Amniotic stem cell (primary cell): Measurements from ENCODE around the gene FILIP1L.

Experiments used
- DNase-seq: peaks from one replicate; lab custom pipeline; 2025; lab: John Stamatoyannopoulos, UW

FILIP1L gene

GRCh38 chr3:99885851-99886250, 228.4 kb downstream of the FILIP1L start:
- DNase-seq, result no peak

DNA sequence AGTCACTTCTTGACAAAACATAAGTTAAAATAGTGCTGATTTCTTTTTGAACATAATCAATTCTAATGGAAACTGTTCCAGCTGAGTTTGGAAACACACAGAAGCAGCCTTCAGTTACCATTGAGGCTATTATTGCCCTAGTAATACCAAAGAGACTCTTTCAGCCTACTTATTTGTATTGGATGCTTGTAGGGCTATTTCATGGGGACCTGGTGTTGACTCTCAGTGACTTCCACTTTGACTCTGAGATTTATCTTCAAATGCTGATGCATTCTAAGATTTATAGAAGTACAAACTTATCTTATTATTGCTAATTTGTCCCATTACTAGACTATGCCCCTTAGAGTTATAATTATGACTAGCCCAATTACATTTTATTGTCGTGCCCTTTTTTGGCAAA, 229.2 kb downstream of the FILIP1L start:
- no peak for DNase-seq

- DNase-seq, result no peak
Observed at GRCh38 chr3:99884484-99884883, 229.8 kb downstream of the FILIP1L start.

DNA sequence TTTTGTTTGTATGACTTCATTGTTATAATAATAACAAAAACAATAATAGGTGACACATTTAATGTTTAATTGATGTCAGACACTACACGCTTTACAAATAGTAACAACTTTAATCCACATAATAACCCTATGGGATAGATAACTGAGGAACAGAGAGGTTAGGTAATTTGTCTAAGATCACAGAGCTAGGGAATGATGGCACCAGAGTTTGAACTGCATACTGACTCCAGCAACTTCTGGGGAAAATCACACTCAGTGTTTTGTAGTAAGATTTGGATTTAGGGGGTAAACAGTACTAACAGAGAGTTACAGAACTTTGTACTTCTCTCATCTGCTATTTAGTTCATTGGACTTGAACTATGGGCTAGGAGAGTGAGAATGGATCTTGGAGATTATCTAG, 230.6 kb downstream of the FILIP1L start:
- no peak for DNase-seq

DNA sequence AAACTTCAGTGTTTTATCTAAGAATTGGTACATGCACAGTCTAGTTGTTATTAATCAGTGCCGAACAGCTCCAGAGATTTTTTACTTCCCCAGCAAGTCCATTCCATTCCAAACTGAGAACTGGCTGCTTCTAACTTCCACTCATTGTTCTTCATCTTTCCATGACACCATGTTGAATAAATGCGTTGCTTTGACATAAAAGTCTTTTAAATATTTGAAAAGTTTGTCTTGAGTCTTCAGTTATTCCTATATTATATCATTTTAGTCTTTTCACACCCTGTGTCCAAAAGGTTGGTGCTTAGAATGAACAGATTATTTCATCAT, 231.2 kb downstream of the FILIP1L start:
- no peak for DNase-seq

GRCh38 chr3:99882436-99883137, 231.7 kb downstream of the FILIP1L start:
- no peak for DNase-seq

GRCh38 chr3:99881121-99881524, 233.2 kb downstream of the FILIP1L start:
- DNase-seq, result no peak

DNA sequence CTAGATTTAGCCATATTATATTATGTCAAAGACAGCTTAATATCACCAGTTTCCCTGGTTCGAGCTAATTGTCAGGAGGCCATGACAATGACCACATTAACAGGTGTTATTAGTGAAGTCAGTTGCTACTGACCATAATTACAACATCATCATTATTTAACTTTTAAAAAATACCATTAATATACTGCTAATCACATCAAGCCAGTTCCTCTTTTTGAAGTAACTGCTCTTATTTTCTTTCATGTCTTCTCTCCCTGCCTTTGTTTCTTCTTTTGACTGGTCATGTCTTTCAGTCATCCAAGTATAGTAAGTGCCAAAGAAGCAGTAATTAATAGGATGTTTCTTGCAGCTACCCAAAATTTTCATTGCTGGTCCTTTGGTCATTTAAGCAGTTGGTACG, 235.0 kb downstream of the FILIP1L start:
- DNase-seq, result no peak

DNA sequence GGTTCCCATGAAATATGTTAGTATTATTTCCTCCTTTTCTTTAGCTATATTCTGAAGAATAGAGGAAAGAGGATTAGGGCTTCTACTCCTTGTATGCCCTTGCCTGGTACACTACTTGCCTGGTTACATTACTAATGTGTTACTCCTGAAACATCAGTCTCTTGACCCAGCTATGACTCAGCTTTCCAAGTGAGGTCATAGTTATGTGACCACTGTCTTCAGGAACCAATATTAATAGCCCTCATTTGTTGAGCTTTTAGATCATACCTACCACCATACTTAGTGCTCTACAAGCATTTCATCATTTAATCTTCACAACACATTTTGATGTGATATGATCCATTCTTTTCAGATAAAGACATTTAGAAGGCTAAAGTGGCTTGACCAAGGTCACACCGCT, 236.3 kb downstream of the FILIP1L start:
- no peak for DNase-seq

DNA sequence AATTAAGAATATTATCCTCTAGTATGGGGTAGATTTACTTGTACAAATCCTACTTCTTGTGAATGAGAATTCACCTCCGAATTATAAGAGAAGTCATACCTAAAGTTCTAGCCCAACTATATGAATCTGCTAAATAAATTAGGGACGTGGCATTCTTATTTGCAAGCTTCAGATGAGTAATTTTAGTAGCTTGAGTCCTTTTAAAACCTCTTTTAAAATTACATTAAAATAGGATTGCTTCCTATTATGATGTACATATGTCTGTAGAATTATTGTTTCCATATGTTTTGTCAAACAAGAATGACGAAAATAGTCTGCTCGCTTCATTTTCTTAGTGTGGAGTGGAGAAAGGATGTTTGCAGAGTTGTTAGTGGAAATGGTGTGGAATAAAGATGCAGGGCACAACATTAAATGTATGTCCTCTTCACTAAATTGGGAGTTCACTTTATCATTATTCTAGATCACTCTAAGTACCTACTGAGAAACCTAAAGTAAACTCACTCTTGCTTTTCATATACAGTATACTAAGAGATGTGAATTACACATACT, 237.2 kb downstream of the FILIP1L start:
- DNase-seq, result no peak

DNA sequence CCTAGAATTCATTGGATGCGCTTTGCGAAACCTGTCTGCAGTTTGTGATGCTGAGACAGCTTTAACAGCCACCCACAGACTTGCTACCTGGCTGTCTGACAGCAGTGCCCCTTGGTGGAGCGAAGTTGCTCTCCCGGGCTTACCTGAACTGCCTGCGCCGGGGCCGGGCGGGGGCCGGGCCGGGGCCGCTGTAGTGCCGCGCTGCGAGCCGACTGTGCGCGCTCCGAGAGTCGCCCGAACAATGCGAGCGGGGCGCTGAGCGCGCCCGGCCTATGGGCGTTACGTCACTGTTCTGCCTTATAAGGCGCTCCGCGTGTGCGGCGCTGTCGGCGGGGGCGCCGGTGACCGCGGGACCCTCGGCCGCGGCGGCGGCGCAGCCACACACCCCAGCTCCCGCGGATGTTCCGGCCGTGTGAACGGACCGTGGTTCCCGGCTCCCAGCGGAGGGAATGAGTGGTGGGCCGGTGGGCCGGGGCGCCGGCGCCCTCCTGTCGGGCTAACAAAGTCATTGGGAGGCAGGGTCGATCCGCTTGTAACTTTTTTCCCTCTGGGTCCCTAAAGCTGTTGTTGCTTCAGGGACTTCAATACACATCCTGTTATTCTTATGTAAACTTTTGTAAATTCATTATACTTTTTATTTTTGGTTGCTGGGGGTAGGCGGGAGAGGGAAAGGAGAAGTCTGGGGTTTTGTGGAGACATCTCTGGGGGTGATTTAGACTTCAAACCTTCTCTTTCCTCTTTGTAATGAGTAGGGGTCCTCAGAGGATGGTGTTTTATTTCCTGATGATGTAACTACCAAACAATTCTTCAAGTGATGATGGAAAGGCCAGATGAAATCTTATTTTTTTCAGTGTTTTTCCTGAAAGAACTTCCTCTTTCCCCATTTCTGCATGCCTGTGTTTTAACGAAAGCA, 238.1 kb downstream of the FILIP1L start:
- DNase-seq, result peak; percentile 72

DNA sequence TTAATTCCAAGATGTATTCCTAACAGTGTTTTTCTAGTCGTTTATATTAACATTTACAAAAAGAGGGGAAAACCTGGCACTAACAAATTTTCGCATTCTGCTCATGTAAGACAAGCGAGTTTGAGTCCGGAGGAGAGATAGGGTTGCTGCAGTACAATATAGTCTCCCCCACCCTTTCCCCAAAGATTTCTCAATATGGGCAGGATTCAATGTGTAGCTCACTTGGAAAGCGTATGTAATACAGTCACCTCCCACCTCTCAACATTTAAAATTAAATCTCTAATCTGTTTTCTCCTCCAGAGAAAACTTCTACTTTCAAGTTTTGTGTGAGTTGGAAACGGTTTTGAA, 238.7 kb downstream of the FILIP1L start:
- DNase-seq, result no peak

DNA sequence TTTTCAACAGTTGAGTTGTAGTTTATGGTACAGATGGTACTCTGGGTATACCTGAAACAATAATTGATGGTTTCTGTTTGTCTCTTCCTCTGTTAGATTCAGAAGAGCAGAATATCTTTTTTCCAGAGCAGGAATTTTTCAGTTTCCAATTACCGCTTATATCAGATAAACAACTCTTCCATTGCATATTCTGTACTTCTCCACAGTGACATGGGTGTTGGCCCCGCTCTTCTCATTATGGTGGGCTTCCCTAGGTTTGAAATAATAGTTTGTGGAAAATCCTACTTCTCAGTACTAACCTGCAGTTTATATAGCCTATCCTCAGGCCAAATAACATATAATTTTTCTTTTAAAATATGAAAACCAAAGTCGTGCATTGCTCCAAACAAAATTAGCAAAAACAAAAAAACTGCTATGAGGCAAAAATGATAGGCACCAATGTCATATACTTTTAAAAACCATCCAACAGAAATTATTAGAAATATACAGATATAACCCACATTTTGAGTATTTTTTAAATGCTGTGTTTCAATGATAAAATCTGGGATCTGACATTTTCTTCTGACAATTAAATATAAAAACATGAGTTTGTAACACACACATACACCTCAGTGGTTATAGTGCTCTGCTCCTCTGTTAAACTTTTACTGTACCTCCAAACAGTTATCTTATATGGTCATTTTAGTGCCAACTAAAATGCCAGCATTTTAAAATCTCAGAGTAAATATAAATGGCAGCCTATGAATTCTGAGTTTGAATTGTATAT, 239.9 kb downstream of the FILIP1L start:
- no peak for DNase-seq

DNA sequence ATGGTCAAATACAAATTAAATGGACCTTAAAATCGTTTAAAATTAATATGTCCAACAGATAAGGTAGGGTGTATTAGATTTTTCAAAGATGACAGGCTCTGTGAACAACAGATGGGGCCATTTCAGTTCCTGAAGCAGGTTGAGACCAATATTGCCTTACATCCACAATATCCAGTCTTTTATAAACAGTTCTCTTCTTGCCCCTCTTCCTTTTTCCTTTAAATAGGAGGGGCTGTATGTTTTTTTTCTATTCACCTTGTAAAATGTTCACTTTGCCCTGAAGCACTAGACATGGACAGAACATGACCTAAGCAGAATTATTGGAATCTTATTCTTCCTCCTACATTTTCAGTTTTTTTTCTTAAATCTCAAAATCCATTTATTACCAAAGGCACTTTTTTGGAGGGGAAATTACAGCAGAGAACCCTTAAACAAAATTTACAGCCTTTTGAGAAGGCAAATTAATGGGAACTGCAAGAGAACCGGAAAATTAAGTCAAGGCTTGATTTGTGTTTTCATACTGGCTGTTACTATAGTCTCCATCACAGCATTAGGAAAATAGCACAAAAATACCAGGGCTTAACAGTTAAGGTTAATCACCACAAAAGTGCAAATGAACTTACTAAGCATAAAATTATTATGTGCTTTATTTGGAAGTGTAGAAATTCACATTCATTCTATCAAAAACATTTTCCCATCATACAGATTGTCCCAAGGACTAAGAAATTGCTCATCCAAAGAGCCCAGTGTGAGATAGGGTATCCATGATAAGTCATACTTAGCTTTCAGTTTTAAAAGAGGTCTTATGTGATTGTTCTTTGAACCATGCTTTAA, 240.8 kb downstream of the FILIP1L start:
- DNase-seq, result no peak

DNA sequence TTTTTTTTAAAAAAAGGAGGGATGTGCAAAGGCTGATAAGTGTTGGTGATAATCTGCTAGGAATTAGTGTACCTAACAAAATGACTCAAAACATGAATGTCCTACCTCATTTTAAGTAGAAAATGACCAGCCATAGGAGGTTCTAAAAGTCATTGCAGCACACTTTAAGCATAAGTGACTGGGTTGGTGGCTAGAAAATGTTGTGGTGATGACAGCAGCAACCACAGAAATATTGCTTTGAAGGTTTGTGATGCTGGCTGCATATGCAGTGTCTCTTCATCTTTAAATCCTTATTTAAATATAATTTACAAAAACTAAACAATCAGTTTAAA, 241.4 kb downstream of the FILIP1L start:
- no peak for DNase-seq

DNA sequence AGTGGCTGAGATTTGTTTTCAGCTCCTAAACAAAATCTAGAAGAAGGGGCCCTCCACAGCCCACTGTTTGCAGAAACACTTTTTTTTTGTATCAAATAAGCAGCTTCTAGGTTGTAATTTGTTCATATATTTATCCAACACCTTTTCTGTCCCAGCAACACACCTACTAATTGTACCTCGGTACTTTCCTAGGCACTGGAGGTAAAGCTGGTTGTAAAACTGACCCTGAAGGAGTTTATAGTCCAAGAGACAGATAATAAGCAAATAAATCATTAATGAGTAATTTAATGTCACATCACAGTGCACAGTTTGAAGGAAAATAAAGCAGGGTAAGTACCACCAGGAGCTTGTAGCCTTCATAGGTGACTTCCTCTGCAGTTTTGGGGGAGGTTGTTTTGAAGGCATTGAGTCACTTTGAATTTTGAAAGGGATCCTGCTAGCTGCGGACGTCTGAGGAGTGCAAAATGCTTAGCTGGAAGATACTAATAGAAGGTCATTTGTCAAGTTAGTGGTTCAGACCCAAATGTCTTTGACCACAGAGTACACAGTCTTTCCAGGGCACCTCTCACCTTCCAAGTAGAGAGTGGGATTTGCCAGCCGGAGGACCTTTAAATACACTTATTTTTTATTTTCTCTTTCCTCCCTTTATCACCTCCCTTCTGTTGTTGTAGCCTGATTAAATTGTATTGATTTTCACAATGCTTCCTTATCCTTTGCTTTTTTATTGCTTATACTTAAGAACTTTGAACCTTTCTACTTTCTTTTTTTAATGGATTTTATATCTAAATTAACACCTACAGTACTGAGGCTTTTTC, 242.9 kb downstream of the FILIP1L start:
- no peak for DNase-seq

GRCh38 chr3:99870712-99871111, 243.6 kb downstream of the FILIP1L start:
- DNase-seq, result no peak

GRCh38 chr3:99869621-99870020, 244.7 kb downstream of the FILIP1L start:
- DNase-seq, result no peak

GRCh38 chr3:99868311-99868646, 246.0 kb downstream of the FILIP1L start:
- DNase-seq, result no peak

DNA sequence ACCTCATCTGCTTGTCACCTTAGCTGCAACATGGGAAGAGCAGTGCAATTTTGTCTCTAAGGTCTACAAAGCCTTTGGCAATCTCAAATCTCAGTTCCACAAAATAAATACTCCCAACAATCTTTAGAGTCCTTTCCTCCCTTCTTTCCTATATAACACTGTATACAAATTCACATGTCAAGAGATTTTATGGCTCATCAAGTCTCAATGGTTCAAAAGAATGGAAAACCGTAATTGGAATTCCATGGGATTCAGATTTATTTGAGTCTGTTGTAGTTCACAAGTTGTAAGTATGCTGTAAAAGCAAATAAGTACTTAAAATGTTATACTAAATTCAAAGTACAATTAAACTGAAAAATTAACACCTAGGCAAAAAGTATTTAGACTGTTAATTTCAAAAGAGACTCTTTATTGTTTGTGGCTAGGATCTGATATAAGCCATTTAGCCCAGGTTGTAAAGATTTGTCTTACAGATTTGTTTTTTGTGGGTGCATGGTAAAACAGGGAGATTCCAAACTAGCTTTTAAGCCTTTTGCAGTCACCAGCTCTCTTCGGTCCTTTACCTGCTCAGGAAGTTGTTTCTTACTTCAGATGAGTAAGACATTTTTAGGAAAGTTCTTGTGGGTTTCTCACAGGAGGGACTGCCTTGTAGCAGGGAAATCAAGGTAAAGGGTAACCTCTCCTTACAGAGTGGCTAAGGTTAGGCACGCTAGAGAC, 246.5 kb downstream of the FILIP1L start:
- no peak for DNase-seq
